Left ventricle myocardium superior (tissue), 1 donor: Measurements from ENCODE around the gene GDF7. TPM values are rescaled to one million over a fixed set of nuclear protein-coding genes. Genes with fewer than 3 reads are reported as not detected.
"Not testable (repeated sequence)": the region's sequence is repeated elsewhere in the genome, so short reads cannot be mapped to it uniquely, and the experiment has no call there.

Source experiments
- ATAC-seq: fragments of 200-7000 bp; cut with Tn5 transposase; one replicate; pipeline ENCODE4 v1.9.1; 2020; ENCODE audit warnings: mild to moderate bottlenecking, moderate library complexity
- DNase-seq: peaks from one replicate; pipeline ENCODE4 v3.0.0-alpha.2; 2020
- intact Hi-C: fragments of 100-400 bp; cut with micrococcal nuclease; formaldehyde crosslinking; loops from one replicate; pipeline ENCODE4 v1.11.0; 2022
- total RNA-seq: library from RNA; stranded (reverse); fragmentation: NEBNext Ultra II Directional; extraction: Animal tissue kit (Norgen Biotek cat#: 25700); gene quantifications from one replicate; pipeline ENCODE4 v1.2.1, GENCODE V29; 2021
- donor health status: DM: no; HTN: yes; CAD: no; lungs with severe emphysema.

The GDF7 gene
- total RNA-seq, 1 donor from 2014 or later, result 0.32 TPM

GRCh38 chr2:20680744-20681375 is 13.9 kb downstream of the GDF7 start:
- intact Hi-C loops, result no loop called here
- no peak for DNase-seq
- no peak for ATAC-seq

GRCh38 chr2:20682167-20682920 is 15.4 kb downstream of the GDF7 start:
- intact Hi-C loops, result no loop called here
- DNase-seq, result no peak
- ATAC-seq, result no peak

DNA sequence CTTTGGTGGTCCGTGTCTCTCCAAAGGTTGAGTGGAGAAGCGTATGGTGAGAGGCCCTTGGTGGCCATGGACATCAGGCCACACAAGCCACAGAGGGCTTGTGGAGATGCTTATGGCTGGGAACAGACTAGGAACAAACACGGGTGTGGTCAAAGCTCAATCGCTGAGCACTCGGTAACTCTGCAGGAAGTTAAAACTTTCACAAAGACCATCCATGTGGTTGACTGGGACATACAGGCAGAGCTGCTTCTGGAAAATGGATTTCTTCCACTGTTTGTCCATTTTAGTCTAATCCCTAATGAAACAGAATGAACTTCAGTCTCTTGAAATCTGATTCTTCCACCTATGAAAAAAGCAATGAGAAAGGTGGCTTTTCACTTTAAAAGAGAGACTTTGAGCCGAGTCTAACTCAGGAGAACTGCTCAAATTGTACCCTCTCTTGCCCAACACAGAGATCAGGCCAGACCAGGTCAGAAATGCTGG is 17.7 kb downstream of the GDF7 start:
- intact Hi-C loops, result no loop called here
- no peak for ATAC-seq
- DNase-seq, result no peak

- ATAC-seq (no peak), DNase-seq (no peak)
- intact Hi-C loops, result no loop called here
These were observed 20.4 kb downstream of the GDF7 start for GRCh38 chr2:20687260-20687832.

DNA sequence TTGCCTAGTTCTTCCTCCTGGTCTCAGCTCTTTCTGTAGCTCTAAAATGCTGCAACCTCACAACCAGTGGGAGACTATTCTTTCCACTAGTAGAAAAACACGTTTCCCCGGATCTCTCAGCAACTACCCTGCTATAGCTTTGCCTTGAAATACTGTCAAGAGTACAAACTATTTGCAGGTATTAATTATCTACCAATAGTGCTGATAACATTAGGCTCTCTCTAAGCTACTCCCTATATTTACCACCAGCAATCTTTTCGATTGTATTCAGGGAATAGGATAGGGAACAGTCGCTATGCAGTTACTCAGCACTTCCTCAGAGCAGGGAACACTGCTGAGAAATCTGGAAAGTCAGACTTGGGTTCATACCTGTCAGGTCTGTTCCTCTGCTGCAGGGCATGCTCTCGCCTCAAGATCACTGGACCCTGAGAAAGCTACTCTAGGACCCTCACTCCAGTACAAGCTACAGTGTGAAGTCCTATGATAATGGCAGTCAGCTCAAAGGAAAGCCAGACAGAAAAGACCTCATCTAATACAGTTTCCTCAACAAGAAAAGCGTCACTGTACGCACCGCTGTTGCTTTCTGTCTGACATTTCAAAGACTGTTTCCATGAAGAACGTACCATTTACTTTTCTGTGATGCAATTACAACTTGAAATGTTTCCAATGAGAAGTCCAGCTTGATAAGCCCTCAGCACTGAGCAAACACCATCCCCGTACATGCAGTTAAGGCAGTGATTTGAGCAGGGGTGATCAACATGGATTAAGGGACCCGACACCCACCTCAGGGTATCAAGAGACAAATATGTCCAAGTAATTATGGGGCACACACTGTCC is 22.7 kb downstream of the GDF7 start:
- no peak for ATAC-seq
- no peak for DNase-seq
- intact Hi-C loops, result no loop called here

DNA sequence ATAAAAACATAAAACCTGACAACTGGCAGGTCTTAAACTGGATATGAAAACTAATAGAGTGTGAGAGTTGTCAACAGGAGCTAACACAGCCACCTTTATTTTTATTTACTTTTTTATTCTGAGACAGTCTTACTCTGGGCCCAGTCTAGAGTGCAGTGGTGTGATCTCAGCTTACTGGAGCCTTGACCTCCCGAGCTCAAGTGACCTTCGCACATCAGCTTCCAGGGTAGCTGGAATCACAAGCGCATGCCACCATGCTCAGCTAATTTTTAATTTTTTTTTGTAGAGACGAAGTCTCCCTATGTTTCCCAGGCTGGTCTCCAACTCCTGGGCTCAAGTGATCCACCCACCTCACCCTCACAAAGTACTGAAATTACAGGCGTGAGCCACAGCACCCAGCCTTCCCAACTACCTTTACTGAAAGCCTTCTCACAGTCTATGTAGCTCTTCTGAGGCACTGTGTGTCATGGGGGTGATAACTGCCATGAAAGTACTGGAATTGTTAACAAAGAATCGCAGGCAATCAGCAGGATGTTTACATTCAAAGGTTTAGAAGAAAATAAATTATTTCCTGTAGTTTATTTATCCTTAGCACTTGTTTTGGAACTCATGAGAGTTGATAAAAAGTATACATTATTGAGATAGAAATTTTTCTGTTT is 24.3 kb downstream of the GDF7 start:
- DNase-seq (no peak), ATAC-seq (no peak)
- intact Hi-C loops, result no loop called here

DNA sequence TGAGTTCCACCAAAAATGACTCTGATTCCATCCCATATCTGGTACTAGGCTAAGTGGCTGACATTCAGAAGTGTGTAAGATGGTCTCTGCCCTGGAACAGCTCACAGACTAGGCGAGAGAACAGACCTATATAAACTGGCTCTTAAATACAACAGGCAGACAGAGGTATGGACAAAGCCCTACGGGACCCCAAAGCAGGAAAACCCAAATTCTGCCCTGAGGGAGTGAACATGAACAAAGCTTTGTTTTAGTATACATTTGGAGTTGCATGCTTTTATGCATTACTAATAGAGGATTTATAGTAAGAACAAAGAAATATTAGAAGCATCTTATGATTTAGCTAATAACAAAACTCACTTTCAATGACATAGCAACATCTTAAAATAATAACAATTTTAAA is 25.1 kb downstream of the GDF7 start:
- no peak for DNase-seq
- ATAC-seq, result no peak
- intact Hi-C loops, result no loop called here

GRCh38 chr2:20693317-20693716 is 26.4 kb downstream of the GDF7 start:
- ATAC-seq (no peak), DNase-seq (no peak)
- intact Hi-C loops, result no loop called here

GRCh38 chr2:20696366-20696765 is 29.4 kb downstream of the GDF7 start:
- intact Hi-C loops, result no loop called here
- ATAC-seq, result no peak
- DNase-seq, result no peak

DNA sequence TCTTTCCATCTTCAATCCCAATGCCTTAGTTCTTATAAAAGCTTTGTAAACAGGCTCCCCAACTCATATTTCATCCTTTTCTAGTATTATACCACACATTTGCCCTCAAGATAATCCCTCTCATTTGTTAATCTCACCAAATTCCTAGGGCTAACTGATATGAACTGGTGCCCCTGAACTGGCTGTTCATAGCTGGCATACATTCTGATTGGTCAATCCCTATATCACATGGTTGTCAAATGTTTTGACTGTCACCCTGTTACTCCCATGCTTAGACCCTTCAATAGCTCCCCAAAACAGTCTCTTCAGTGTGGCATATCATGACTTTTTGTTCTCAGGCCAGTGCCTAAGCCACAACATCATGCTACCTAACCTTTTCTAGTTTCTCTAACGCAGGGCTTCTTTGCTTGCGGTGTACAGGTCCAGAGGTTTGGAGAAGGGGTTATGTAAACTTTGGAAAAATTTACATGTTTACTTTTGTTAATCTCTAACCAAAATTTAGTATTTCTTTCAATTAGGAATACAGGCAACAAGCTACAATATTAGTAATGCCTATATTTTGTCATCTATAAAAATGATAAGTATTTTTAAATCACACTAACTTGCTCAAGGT is 30.5 kb downstream of the GDF7 start:
- intact Hi-C loops, result no loop called here
- no peak for DNase-seq

GRCh38 chr2:20698916-20699613 is 32.1 kb downstream of the GDF7 start:
- intact Hi-C loops, result no loop called here
- no peak for DNase-seq
- no peak for ATAC-seq

More for the DNA sequence above, 30.5 kb downstream of the GDF7 start:
- ATAC-seq, result no peak

DNA sequence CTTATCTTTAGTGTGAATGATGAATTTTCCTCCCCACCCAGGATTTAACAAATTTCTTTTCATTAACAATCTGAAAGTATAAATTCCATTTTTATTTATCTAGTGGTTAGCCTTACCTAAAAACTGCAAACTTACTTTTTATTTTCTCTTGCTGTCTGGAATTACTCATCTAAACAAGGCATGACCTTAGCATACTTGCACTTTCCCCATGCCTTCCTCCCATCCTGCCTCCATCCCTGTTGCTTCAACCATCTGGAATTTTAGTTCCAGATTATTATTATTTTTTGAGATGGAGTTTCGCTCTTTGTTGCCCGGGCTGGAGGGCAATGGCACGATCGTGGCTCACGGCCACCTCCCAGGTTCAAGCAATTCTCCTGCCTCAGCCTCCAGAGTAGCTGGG is 35.6 kb downstream of the GDF7 start:
- intact Hi-C loops, result no loop called here
- DNase-seq (no peak), ATAC-seq (no peak)

GRCh38 chr2:20704886-20705285 is 37.9 kb downstream of the GDF7 start:
- intact Hi-C loops, result no loop called here
- DNase-seq (no peak), ATAC-seq (no peak)

DNA sequence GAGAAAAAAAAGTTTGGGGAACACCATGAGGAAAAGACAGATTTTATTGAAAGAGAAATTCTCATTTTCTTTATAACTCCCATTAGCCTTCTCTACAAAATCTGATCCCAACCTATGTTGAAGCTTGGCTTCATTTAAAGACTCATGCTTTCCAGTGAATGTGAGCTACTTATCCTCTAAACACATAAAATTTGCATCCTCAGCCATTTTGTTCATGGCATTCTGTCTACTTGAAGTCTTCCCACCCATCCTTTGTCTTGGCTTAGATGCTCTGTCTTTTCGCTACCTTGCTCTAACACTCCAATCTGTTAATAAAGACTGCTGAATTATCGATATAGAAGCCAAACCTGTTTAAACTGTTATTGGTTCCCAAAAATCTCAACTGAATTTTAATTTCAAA is 39.3 kb downstream of the GDF7 start:
- ATAC-seq (no peak), DNase-seq (no peak)
- intact Hi-C loops, result no loop called here

- no peak for ATAC-seq
- DNase-seq, result no peak
- intact Hi-C loops, result no loop called here
These were observed 39.8 kb downstream of the GDF7 start for GRCh38 chr2:20706786-20707185.

DNA sequence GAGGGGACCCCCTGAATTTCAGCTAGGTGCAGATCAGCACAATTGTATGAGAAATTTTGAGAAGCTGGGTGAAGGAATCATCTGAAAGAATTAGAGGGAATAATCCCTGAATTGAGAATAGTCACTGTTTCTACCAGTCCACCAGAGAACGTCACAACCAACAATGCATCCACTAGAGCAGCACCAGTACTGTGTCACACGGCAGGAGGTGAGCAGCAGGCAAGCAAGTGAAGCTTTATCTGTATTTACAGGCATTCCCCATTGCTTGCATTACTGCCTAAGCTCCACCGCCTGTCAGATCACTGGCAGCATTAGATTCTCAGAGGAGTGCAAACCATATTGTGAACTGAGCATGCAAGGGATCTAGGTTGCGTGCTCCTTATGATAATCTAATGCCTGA is 40.7 kb downstream of the GDF7 start:
- intact Hi-C loops, result no loop called here
- no peak for DNase-seq
- no peak for ATAC-seq

GRCh38 chr2:20711641-20712040 is 44.7 kb downstream of the GDF7 start:
- ATAC-seq, intact Hi-C loops, DNase-seq: not testable (repeated sequence)

GRCh38 chr2:20713585-20713984 is 46.6 kb downstream of the GDF7 start:
- intact Hi-C loops, DNase-seq, ATAC-seq: not testable (repeated sequence)
